ENCODE measurements around the gene TNFRSF12A.

The TNFRSF12A gene

GRCh38 chr16:2971985-2972784 lies 48.0 kb upstream of the TNFRSF12A start:
- H3K27ac ChIP-seq (ENCODE audit: extremely low read depth, low read depth, low read length): peak overlapping the region; percentile 45
- H3K4me3 ChIP-seq (ENCODE audit: low read depth, low read length): no peak overlapping the region
- ChIA-PET POLR2A (interaction anchor here (0.6 to 2.5 kb wide), 5 partner anchors 8 to 50 kb away, joined by 3 to 17 read pairs (median 5); partner anchors contain the start of genes HCFC1R1, PKMYT1 and TNFRSF12A), CTCF (interaction anchor here (0.9 kb wide), 1 partner anchor 10 kb away, joined by 4 read pairs; no protein-coding TSS in a partner anchor)
- peaks cover 9% of the 10 kb centered on the region for H3K4me1 ChIP-seq (ENCODE audit: control insufficient read depth, insufficient read depth, low read length)
- no peaks in the 10 kb centered on the region for H3K9me3 ChIP-seq (ENCODE audit: control insufficient read depth, insufficient read depth, low read depth, low read length)
- H3K36me3 ChIP-seq (ENCODE audit: control insufficient read depth in 2 of 2, insufficient read depth in 1 of 2, low read length in 2 of 2): peaks cover 0 to 64% of the 10 kb centered on the region in 2 experiments; a peak in 1 of 3 replicates
- no peak for TF ChIP-seq ZNF670 (tag by site-specific recombination; IDR thresholded peaks at IDR 0.05; ENCODE audit: low read depth)
- no peak for TF ChIP-seq GLI4 (tag by site-specific recombination; IDR thresholded peaks at IDR 0.05)
- TF ChIP-seq ZBTB49 (tag by site-specific recombination; IDR thresholded peaks at IDR 0.05; ENCODE audit: low read depth): no peak
- TF ChIP-seq ZNF692 (tag by site-specific recombination; IDR thresholded peaks at IDR 0.05): 0 out of 2 replicates have a peak, but pooled peaks have one; percentile 14
- TF ChIP-seq ZIC2 (tag by site-specific recombination; IDR thresholded peaks at IDR 0.05): peak; percentile 81
- TF ChIP-seq ZXDB (tag by site-specific recombination; IDR thresholded peaks at IDR 0.05): no peak
- TF ChIP-seq ZNF843 (tag by site-specific recombination; IDR thresholded peaks at IDR 0.05): no peak
- TF ChIP-seq FEZF1 (tag by site-specific recombination; IDR thresholded peaks at IDR 0.05): no peak
- 0 out of 2 replicates have a peak, but pooled peaks have one; percentile 23 for TF ChIP-seq ZNF660 (tag by site-specific recombination; IDR thresholded peaks at IDR 0.05)
- TF ChIP-seq ZNF146 (tag by site-specific recombination; IDR thresholded peaks at IDR 0.05): no peak
- TF ChIP-seq IKZF3 (tag by site-specific recombination; IDR thresholded peaks at IDR 0.05): peak; percentile 17; the same call in 1 of the 2 replicates
- TF ChIP-seq ZFHX2 (tag by site-specific recombination; conservative IDR thresholded peaks at IDR 0.05): peak; percentile 41; the same call in 1 of the 2 replicates
- TF ChIP-seq ZNF174 (tag by site-specific recombination; IDR thresholded peaks at IDR 0.05): no peak
- TF ChIP-seq ZNF555 (tag by site-specific recombination; conservative IDR thresholded peaks at IDR 0.05): no peak
- peak; percentile 66 for TF ChIP-seq KLF9 (tag by site-specific recombination; IDR thresholded peaks at IDR 0.05; ENCODE audit: low read depth)
- TF ChIP-seq ZNF366 (tag by site-specific recombination; conservative IDR thresholded peaks at IDR 0.05): peak; percentile 33; the same call in 1 of the 2 replicates
- TF ChIP-seq ZNF280D (tag by site-specific recombination; IDR thresholded peaks at IDR 0.05): no peak
- 0 out of 2 replicates have a peak, but pooled peaks have one; percentile 14 for TF ChIP-seq EGR2 (tag by site-specific recombination; IDR thresholded peaks at IDR 0.05; ENCODE audit: low read depth)
- TF ChIP-seq ZNF701 (tag by site-specific recombination; IDR thresholded peaks at IDR 0.05): no peak
- no peak for TF ChIP-seq ZNF626 (tag by site-specific recombination; IDR thresholded peaks at IDR 0.05)
- peak; percentile 72; the same call in 1 of the 2 replicates for TF ChIP-seq ZBTB8A (tag by site-specific recombination; IDR thresholded peaks at IDR 0.05)
- TF ChIP-seq ZSCAN30 (tag by site-specific recombination; IDR thresholded peaks at IDR 0.05): 0 out of 2 replicates have a peak, but pooled peaks have one; percentile 21
- TF ChIP-seq KLF16 (tag by site-specific recombination; IDR thresholded peaks at IDR 0.05): 0 out of 2 replicates have a peak, but pooled peaks have one; percentile 40
- TF ChIP-seq REST (tag by site-specific recombination; IDR thresholded peaks at IDR 0.05): no peak
- no peak for TF ChIP-seq ZNF26 (tag by site-specific recombination; IDR thresholded peaks at IDR 0.05)
